ENCODE measurements around the gene ACOT6. TPM values are rescaled to one million over a fixed set of nuclear protein-coding genes. Genes with fewer than 3 reads are reported as not detected.
"Not testable (repeated sequence)": the region's sequence is repeated elsewhere in the genome, so short reads cannot be mapped to it uniquely, and the experiment has no call there.

Gene ACOT6
- total RNA-seq (2021; ENCODE audit: unreplicated experiment) (not detected), Bru-seq, nascent RNA (percentile 16 among the genes with signal in this experiment), BruChase-seq, experiment 1, labeled RNA remaining after a 2-hour chase (percentile 9 among the genes with signal in this experiment), BruChase-seq, experiment 2, labeled RNA remaining after a 6-hour chase (not detected)
- not detected for polyA plus RNA-seq (2012; ENCODE audit: insufficient read length)
- long read RNA-seq = 0 reads

GRCh38 chr14:73612339-73613045 is at the start of gene ACOT6:
ACOT6 (plus strand) TSS chr14:73612517; CDS start chr14:73612572, 55 bp downstream.
- POLR2A ChIA-PET = interaction anchor here (0.6 to 0.7 kb wide), 2 partner anchors 121 to 235 kb away, joined by 3 read pairs; no protein-coding TSS in a partner anchor
- intact Hi-C loops (cut with micrococcal nuclease; ENCODE audit: unreplicated experiment) = no loop called here
- H3K36me3 ChIP-seq (ENCODE audit: control insufficient read depth, insufficient read depth, low read length) = no peaks in the 10 kb centered on the region
- BruUV-seq (replicated peaks) = no TSS peak
- no peak for DNase-seq (ENCODE audit: low read depth, low spot score)
- H3K27me3 ChIP-seq (ENCODE audit: control insufficient read depth, insufficient read depth, low read length) = no peaks in the 10 kb centered on the region
- CTCF ChIA-PET = no interaction called here
- H3K4me3 ChIP-seq (ENCODE audit: low read depth in 2 of 2, low read length in 2 of 2) = peak within 1 kb of the TSS; percentile 61
- TF ChIP-seq REST (IDR thresholded peaks at IDR 0.05; ENCODE audit: insufficient read depth in 1 of 2, low read depth in 2 of 2, low read length in 1 of 2) (no peak), TCF7L2 (IDR thresholded peaks at IDR 0.05; ENCODE audit: low read depth, low read length) (no peak), POLR2AphosphoS5 (IDR thresholded peaks at IDR 0.05; ENCODE audit: low read depth, low read length) (no peak), SIN3A (IDR thresholded peaks at IDR 0.05; ENCODE audit: borderline replicate concordance, insufficient read depth, low read depth, low read length) (no peak), CTCF (IDR thresholded peaks at IDR 0.05) (no peak)
- in situ Hi-C loops (cut with HindIII; ENCODE audit: low pct_unique_long_range_greater_than_20kb, low sequenced_read_pairs) = no loop called here
- H3K4me1 ChIP-seq (ENCODE audit: control insufficient read depth, insufficient read depth, low read length) = 0 out of 2 replicates have a peak, but pooled peaks cover 2% of the 10 kb centered on the region
- H3K27ac ChIP-seq (ENCODE audit: low read length) = 0 out of 2 replicates have a peak within 1 kb of the TSS, but pooled peaks have one; percentile 7
- H3K9me3 ChIP-seq (ENCODE audit: control insufficient read depth, insufficient read depth, low read depth, low read length) = no peaks in the 10 kb centered on the region
- peak; percentile 97 for ATAC-seq

- H3K4me3 ChIP-seq (ENCODE audit: low read depth in 2 of 2, low read length in 2 of 2); H3K9me3 ChIP-seq (ENCODE audit: control insufficient read depth, insufficient read depth, low read depth, low read length); H3K27ac ChIP-seq (ENCODE audit: low read length); CTCF ChIA-PET; H3K36me3 ChIP-seq (ENCODE audit: control insufficient read depth, insufficient read depth, low read length); BruUV-seq (replicated peaks); in situ Hi-C loops (cut with HindIII; ENCODE audit: low pct_unique_long_range_greater_than_20kb, low sequenced_read_pairs); intact Hi-C loops (cut with micrococcal nuclease; ENCODE audit: unreplicated experiment); H3K4me1 ChIP-seq (ENCODE audit: control insufficient read depth, insufficient read depth, low read length); DNase-seq (ENCODE audit: low read depth, low spot score); H3K27me3 ChIP-seq (ENCODE audit: control insufficient read depth, insufficient read depth, low read length); ATAC-seq; POLR2A ChIA-PET: not testable (repeated sequence)
Observed at GRCh38 chr14:73562696-73563095, 49.6 kb upstream of the ACOT6 start.

GRCh38 chr14:73566431-73566830 is 45.9 kb upstream of the ACOT6 start:
- CTCF ChIA-PET; BruUV-seq (replicated peaks); H3K27me3 ChIP-seq (ENCODE audit: control insufficient read depth, insufficient read depth, low read length); DNase-seq (ENCODE audit: low read depth, low spot score); H3K36me3 ChIP-seq (ENCODE audit: control insufficient read depth, insufficient read depth, low read length); ATAC-seq; H3K27ac ChIP-seq (ENCODE audit: low read length); H3K4me1 ChIP-seq (ENCODE audit: control insufficient read depth, insufficient read depth, low read length); H3K9me3 ChIP-seq (ENCODE audit: control insufficient read depth, insufficient read depth, low read depth, low read length); intact Hi-C loops (cut with micrococcal nuclease; ENCODE audit: unreplicated experiment); H3K4me3 ChIP-seq (ENCODE audit: low read depth in 2 of 2, low read length in 2 of 2); POLR2A ChIA-PET; in situ Hi-C loops (cut with HindIII; ENCODE audit: low pct_unique_long_range_greater_than_20kb, low sequenced_read_pairs): not testable (repeated sequence)

- H3K27me3 ChIP-seq (ENCODE audit: control insufficient read depth, insufficient read depth, low read length); H3K9me3 ChIP-seq (ENCODE audit: control insufficient read depth, insufficient read depth, low read depth, low read length); H3K4me3 ChIP-seq (ENCODE audit: low read depth in 2 of 2, low read length in 2 of 2); intact Hi-C loops (cut with micrococcal nuclease; ENCODE audit: unreplicated experiment); ATAC-seq; H3K4me1 ChIP-seq (ENCODE audit: control insufficient read depth, insufficient read depth, low read length); in situ Hi-C loops (cut with HindIII; ENCODE audit: low pct_unique_long_range_greater_than_20kb, low sequenced_read_pairs); H3K27ac ChIP-seq (ENCODE audit: low read length); BruUV-seq (replicated peaks); H3K36me3 ChIP-seq (ENCODE audit: control insufficient read depth, insufficient read depth, low read length); DNase-seq (ENCODE audit: low read depth, low spot score); CTCF ChIA-PET: not testable (repeated sequence)
- POLR2A ChIA-PET = interaction anchor here (0.6 kb wide), 1 partner anchor 664 kb away, joined by 3 read pairs; no protein-coding TSS in a partner anchor
Observed at GRCh38 chr14:73566935-73567334, 45.4 kb upstream of the ACOT6 start.

Data from Panc1 (cell line).